HL-60 (cell line): ENCODE results near the gene DDAH2.

Experiments used
- DNase-seq, 2 experiments: peaks; one replicate each; pipeline ENCODE4 v3.0.0-alpha.2; 2010 to 2020; ENCODE audit warnings: low read depth in 1 of 2, low spot score in 1 of 2
- H3K27ac ChIP-seq: fragments of 250-450 bp; sonication (Bioruptor Pico); replicated peaks from 2 replicates; pipeline ENCODE4 v1.5.1; 2020; ENCODE audit warnings: mild to moderate bottlenecking, moderate library complexity
- H3K27me3 ChIP-seq: fragments of 250-450 bp; sonication (Bioruptor Pico); 2 replicates; pipeline ENCODE4 v1.5.1; 2021; ENCODE audit warnings: mild to moderate bottlenecking, moderate library complexity; ENCODE audit not compliant: insufficient read depth, poor library complexity, severe bottlenecking
- H3K4me3 ChIP-seq: replicated peaks from 2 replicates; pipeline ENCODE4 v1.5.1; 2011; ENCODE audit warnings: mild to moderate bottlenecking, control low read depth, low read length; ENCODE audit not compliant: insufficient read depth
- GABPA ChIP-seq: IDR thresholded peaks from 2 replicates; pipeline ENCODE4 v1.6.1; 2012; ENCODE audit warnings: low read depth
- POLR2AphosphoS5 ChIP-seq: IDR thresholded peaks from 2 replicates; pipeline ENCODE4 v1.6.1; 2012; ENCODE audit warnings: low read depth
- REST ChIP-seq: IDR thresholded peaks from 2 replicates; pipeline ENCODE4 v1.6.1; 2012; ENCODE audit warnings: low read depth; ENCODE audit not compliant: insufficient replicate concordance
- SPI1 ChIP-seq: IDR thresholded peaks from 2 replicates; pipeline ENCODE4 v1.6.1; 2012; ENCODE audit warnings: low read depth, mild to moderate bottlenecking, borderline replicate concordance
- TF ChIP-seq, protein P1 (sequence below): IDR thresholded peaks from one replicate; pipeline ENCODE4 v1.5.1; 2011; ENCODE audit warnings: low read length, control low read depth, inconsistent platforms; ENCODE audit not compliant: insufficient read depth

Gene DDAH2

DNA sequence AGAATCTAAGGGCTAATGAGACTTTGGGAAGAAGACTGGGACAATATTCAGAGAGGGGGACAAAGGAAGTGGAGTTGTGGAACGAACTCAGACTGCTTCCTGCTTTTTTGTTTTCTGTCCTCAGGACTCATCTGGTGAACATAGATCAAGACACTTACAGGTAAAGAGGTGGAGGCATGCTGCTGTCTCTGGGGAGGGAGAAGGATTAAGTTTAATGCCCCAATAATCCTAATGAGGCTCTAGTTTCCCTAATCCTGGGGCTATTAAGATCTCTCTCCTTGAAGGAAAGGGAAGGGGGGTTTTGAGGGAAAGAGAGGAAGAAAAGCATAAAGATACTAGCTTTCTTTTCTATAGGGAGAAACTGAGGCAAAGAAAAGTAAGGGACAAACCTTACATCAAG is 15.3 kb upstream of the DDAH2 start:
- no peak for DNase-seq
- TF ChIP-seq REST: no peak
- TF ChIP-seq POLR2AphosphoS5: no peak
- TF ChIP-seq, protein P1, sequence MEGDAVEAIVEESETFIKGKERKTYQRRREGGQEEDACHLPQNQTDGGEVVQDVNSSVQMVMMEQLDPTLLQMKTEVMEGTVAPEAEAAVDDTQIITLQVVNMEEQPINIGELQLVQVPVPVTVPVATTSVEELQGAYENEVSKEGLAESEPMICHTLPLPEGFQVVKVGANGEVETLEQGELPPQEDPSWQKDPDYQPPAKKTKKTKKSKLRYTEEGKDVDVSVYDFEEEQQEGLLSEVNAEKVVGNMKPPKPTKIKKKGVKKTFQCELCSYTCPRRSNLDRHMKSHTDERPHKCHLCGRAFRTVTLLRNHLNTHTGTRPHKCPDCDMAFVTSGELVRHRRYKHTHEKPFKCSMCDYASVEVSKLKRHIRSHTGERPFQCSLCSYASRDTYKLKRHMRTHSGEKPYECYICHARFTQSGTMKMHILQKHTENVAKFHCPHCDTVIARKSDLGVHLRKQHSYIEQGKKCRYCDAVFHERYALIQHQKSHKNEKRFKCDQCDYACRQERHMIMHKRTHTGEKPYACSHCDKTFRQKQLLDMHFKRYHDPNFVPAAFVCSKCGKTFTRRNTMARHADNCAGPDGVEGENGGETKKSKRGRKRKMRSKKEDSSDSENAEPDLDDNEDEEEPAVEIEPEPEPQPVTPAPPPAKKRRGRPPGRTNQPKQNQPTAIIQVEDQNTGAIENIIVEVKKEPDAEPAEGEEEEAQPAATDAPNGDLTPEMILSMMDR: no peak
- TF ChIP-seq GABPA: no peak
- TF ChIP-seq SPI1: no peak
- Histone ChIP-seq H3K4me3 (no peak overlapping the region), H3K27ac (no peak overlapping the region), H3K27me3 (no peaks in the 10 kb centered on the region)

GRCh38 chr6:31742894-31743293 is 13.8 kb upstream of the DDAH2 start:
- Histone ChIP-seq H3K4me3 (no peak overlapping the region), H3K27me3 (no peaks in the 10 kb centered on the region), H3K27ac (no peak overlapping the region)
- no peak for DNase-seq
- TF ChIP-seq SPI1 (no peak), GABPA (no peak), POLR2AphosphoS5 (no peak), REST (no peak)
- TF ChIP-seq, protein P1: no peak

DNA sequence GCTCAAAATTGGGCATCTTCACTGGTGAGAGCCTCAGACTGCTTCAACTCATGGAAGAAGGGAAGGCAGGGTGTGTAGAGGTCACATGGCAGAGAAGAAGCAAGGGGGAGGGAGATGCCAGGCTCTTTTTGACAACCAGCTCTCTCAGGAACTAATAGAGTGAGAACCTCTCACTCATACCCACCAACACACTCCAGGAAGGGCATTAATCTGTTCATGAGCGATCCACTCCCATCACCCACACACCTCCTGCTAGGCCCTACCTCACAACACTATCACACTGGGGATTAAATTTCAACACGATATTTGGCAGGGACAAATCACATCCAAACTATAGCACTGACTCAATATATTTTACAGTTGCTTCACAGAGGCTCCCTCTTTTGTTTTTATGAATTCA is 12.7 kb upstream of the DDAH2 start:
- TF ChIP-seq GABPA: no peak
- TF ChIP-seq POLR2AphosphoS5: no peak
- no peak for TF ChIP-seq REST
- TF ChIP-seq, protein P1: no peak
- TF ChIP-seq SPI1: no peak
- Histone ChIP-seq H3K27ac (no peak overlapping the region), H3K4me3 (no peak overlapping the region), H3K27me3 (no peaks in the 10 kb centered on the region)
- no peak for DNase-seq
